GM12872 (cell line): ENCODE results near the gene MKS1.

Experiments
- TF ChIP-seq, protein P1 (sequence below): IDR thresholded peaks from 3 replicates; pipeline ENCODE4 v1.5.1; 2011; ENCODE audit warnings: low read depth, mild to moderate bottlenecking, low read length, moderate library complexity; ENCODE audit not compliant: insufficient read depth

The MKS1 gene

DNA sequence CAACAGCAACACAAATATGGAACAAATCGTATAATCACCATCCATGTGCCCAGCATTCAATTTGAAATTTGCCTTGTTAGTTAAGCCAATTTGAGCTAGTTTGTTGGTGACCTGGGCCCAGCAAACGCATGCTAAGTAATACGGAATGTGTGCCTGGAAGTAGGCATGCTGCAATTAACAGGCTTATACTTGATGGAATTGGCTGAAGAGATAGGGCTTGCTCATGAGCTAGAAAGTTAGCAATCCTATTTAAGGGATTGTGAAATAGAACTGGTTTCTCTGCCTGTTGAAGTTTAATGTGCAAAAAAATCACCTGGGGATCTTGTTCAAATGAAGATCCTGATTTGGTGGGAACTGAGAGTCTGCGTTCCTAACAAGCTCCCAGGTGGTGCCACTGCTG, 10.8 kb upstream of the MKS1 start:
- TF ChIP-seq, protein P1, sequence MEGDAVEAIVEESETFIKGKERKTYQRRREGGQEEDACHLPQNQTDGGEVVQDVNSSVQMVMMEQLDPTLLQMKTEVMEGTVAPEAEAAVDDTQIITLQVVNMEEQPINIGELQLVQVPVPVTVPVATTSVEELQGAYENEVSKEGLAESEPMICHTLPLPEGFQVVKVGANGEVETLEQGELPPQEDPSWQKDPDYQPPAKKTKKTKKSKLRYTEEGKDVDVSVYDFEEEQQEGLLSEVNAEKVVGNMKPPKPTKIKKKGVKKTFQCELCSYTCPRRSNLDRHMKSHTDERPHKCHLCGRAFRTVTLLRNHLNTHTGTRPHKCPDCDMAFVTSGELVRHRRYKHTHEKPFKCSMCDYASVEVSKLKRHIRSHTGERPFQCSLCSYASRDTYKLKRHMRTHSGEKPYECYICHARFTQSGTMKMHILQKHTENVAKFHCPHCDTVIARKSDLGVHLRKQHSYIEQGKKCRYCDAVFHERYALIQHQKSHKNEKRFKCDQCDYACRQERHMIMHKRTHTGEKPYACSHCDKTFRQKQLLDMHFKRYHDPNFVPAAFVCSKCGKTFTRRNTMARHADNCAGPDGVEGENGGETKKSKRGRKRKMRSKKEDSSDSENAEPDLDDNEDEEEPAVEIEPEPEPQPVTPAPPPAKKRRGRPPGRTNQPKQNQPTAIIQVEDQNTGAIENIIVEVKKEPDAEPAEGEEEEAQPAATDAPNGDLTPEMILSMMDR, result no peak

DNA sequence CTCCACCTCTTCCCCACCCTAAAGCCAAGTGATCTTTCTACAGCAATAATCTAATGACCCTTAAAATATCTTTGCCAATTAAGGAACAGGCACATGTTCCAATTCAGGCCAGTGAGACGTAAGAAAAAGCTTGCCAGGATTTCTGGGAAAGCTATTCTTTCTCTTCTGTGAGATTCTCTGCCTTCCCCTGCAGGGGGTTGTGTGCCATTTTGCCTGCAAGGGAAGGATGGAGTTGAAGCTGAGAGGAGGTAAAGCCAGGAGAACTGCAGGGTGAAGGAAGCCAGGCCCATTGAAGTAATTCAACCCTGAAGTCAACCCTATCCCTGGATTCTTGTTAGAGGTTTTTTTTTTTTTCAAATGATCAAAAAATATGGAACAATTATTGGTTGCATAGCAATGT, 10.3 kb upstream of the MKS1 start:
- TF ChIP-seq, protein P1, result no peak

DNA sequence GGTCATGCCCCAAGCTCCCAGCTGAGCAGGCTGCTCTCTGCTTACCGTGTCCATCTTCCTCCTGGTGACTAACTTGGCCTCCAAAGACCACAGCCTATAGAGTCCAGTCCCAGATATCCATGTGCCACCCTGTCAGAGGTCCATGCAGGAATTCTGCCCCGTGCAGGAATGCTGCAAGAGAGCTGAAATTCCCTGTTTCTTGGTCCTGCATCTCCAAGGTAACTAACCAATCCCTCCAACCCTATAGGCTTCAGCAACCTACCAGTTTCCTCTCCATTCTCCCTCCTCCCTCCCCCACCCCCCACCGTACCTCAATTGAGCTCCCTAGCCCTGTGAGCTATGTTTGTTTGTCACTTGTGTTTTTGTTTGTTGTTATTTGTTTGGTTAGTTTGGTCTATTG, 9.6 kb upstream of the MKS1 start:
- TF ChIP-seq, protein P1, result no peak

DNA sequence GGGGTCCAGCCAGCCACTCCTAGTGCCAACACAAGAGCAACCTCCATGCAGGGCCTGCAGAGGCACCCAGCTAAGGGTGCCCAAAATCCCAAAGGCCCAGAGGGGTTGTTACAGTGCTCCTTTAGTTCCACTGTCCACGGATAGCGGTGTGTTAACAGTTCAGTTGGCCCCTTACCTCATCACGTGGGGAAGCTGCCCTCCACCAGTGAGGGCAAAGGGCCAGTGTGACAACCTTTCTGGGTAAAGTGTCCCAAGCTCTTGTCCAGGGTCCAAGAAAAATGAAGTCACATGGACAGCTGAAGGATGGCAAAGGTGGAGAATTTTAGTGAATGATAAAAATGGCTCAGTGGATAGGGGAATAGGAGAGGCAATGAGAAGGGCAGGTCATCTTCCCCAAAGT, 8.7 kb upstream of the MKS1 start:
- TF ChIP-seq, protein P1, result no peak

DNA sequence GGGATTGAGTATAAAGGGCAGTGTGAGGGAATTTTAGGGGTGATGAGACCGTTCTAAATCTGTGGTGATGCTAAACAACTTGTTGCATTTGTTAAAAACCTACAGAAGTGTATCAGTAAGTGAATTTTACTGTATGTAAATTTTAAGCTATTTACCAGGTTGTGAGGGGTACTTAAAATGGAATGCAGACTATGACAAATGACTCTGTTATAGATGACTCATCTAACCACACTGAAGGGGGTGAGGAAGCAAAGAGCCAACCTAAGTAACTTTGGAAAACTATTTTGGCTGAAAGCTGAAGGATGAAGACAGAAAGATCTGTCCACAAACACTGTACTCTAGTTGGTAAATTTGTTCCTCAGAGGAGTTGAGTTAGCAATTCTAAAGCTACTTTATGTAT, 5.3 kb upstream of the MKS1 start:
- TF ChIP-seq, protein P1, result no peak

DNA sequence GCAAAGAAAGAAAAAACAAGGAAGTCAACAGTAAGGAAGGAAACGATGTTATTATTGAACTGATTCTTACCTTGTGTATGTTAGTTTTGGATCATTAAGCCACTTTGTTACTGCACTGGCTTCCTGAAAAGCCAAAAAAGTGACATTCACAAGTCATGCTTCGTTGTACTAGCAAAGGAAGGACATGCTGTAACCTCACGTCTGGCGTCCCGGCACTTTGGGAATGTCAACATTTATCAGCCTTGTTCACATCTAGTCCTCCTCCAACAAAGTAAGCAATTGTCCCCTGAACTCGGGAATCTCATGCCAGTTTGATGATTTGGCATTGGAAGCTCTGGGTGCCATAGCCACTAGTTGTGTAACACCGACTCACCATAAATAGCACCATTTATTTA, 731 bp upstream of the MKS1 start:
- TF ChIP-seq, protein P1, result no peak

DNA sequence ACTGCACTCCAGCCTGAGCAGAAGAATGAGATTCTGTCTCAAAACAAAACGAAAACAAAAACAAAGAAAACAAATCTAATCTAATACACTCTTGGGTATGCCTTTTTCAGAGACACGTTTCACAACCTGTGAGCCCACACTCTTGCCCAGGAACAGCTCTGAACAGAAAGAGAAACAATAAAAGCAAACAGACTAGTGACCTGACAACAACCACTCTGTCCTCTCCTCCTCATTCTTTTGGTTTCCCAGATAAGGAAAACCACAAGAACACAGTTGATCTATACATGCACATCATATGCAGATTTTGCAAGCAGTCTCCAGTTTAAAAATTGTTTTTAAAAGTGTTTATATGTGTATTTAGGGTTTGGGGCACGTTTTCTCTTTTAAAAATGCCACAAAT, 1.3 kb downstream of the MKS1 start:
- TF ChIP-seq, protein P1, result no peak

DNA sequence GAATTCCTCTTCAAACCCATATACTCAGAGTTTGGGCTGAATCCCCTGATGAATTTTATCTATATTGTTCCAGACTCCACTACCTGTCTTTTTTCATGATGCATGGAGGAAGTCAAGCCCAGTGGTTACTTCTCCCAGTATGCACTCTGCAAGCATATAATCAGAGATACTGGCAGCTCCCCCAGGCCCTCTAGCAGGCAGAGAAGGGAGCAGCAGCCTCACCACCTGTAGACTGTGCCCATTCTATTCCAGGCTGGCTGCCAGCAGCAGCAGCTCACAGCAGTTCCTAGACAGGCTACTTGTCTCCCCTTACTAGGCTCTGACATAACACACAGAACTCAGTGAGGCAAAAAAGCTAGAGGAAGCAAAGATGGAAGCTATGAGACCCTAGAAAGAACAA, 3.4 kb downstream of the MKS1 start:
- TF ChIP-seq, protein P1, result no peak
